Parathyroid adenoma (tissue), 2 donors: ENCODE measurements around the gene KCNQ1.

ENCODE experiments used
- H2AFZ ChIP-seq: fragments of 300-600 bp; sonication (generic); one replicate; pipeline ENCODE4 v1.7.0; 2017; ENCODE audit warnings: antibody characterized with exemption, mild to moderate bottlenecking
- H3K27ac ChIP-seq: fragments of 300-600 bp; sonication (generic); one replicate; pipeline ENCODE4 v1.7.0; 2017
- H3K27me3 ChIP-seq: fragments of 300-600 bp; sonication (generic); one replicate; pipeline ENCODE4 v1.7.0; 2017; ENCODE audit warnings: low read length; ENCODE audit not compliant: control insufficient read depth, insufficient read depth
- H3K36me3 ChIP-seq: fragments of 300-600 bp; sonication (generic); one replicate; pipeline ENCODE4 v1.7.0; 2017; ENCODE audit warnings: low read length; ENCODE audit not compliant: control insufficient read depth, insufficient read depth
- H3K4me1 ChIP-seq: fragments of 300-600 bp; sonication (generic); one replicate; pipeline ENCODE4 v1.7.0; 2017; ENCODE audit warnings: control low read depth
- H3K4me2 ChIP-seq: fragments of 300-600 bp; sonication (generic); one replicate; pipeline ENCODE4 v1.7.0; 2017; ENCODE audit warnings: low read length
- H3K4me3 ChIP-seq: fragments of 300-600 bp; sonication (generic); one replicate; pipeline ENCODE4 v1.7.0; 2017; ENCODE audit warnings: low read depth, low read length
- H3K79me2 ChIP-seq: fragments of 300-600 bp; sonication (generic); one replicate; pipeline ENCODE4 v1.7.0; 2017; ENCODE audit warnings: control low read depth
- H3K9ac ChIP-seq: fragments of 300-600 bp; sonication (generic); one replicate; pipeline ENCODE4 v1.7.0; 2017; ENCODE audit warnings: mild to moderate bottlenecking
- H3K9me3 ChIP-seq: fragments of 300-600 bp; sonication (generic); one replicate; pipeline ENCODE4 v1.7.0; 2017; ENCODE audit warnings: low read length; ENCODE audit not compliant: control insufficient read depth
- CTCF ChIP-seq: fragments of 300-600 bp; sonication (generic); IDR thresholded peaks from one replicate; pipeline ENCODE4 v1.7.0; 2017; ENCODE audit warnings: antibody characterized with exemption, mild to moderate bottlenecking
- donor health status: primary hyperparathyroidism.

KCNQ1 gene

GRCh38 chr11:2701230-2701629 lies 256.4 kb downstream of the KCNQ1 start:
- Histone ChIP-seq H3K36me3 (no peaks in the 10 kb centered on the region), H3K4me2 (no peak overlapping the region), H3K9ac (no peak overlapping the region), H3K9me3 (no peaks in the 10 kb centered on the region), H3K79me2 (no peaks in the 10 kb centered on the region), H3K4me3 (no peak overlapping the region), H3K4me1 (no peaks in the 10 kb centered on the region), H3K27me3 (no peaks in the 10 kb centered on the region), H2AFZ (no peak overlapping the region), H3K27ac (no peak overlapping the region)
- TF ChIP-seq CTCF: no peak

GRCh38 chr11:2701898-2702434 lies 257.2 kb downstream of the KCNQ1 start:
- no peaks in the 10 kb centered on the region for H3K9me3 ChIP-seq
- no peak overlapping the region for H3K27ac ChIP-seq
- H3K36me3 ChIP-seq: no peaks in the 10 kb centered on the region
- no peak overlapping the region for H3K4me2 ChIP-seq
- H3K9ac ChIP-seq: no peak overlapping the region
- H3K4me1 ChIP-seq: no peaks in the 10 kb centered on the region
- H3K79me2 ChIP-seq: no peaks in the 10 kb centered on the region
- H3K4me3 ChIP-seq: no peak overlapping the region
- H3K27me3 ChIP-seq: no peaks in the 10 kb centered on the region
- TF ChIP-seq CTCF: no peak
- no peak overlapping the region for H2AFZ ChIP-seq

GRCh38 chr11:2702771-2703362 lies 258.1 kb downstream of the KCNQ1 start:
- Histone ChIP-seq H3K36me3 (no peaks in the 10 kb centered on the region), H3K79me2 (no peaks in the 10 kb centered on the region), H3K27me3 (no peaks in the 10 kb centered on the region), H3K27ac (no peak overlapping the region), H3K4me1 (no peaks in the 10 kb centered on the region), H3K4me3 (no peak overlapping the region), H3K4me2 (no peak overlapping the region), H3K9me3 (no peaks in the 10 kb centered on the region), H3K9ac (no peak overlapping the region), H2AFZ (no peak overlapping the region)
- TF ChIP-seq CTCF: no peak

- Histone ChIP-seq H3K4me3 (no peak overlapping the region), H3K36me3 (no peaks in the 10 kb centered on the region), H3K4me2 (no peak overlapping the region), H3K4me1 (no peaks in the 10 kb centered on the region), H3K27me3 (no peaks in the 10 kb centered on the region), H3K79me2 (no peaks in the 10 kb centered on the region), H2AFZ (no peak overlapping the region), H3K9me3 (no peaks in the 10 kb centered on the region), H3K9ac (no peak overlapping the region), H3K27ac (no peak overlapping the region)
- TF ChIP-seq CTCF: no peak
Measured at GRCh38 chr11:2703363-2704141, 258.7 kb downstream of the KCNQ1 start.
